A549 (cell line): ENCODE measurements around the gene KIAA0930. TPM values are rescaled to one million over a fixed set of nuclear protein-coding genes. Genes with fewer than 3 reads are reported as not detected.

Experiments
- ATAC-seq, 2 experiments: fragments of 200-7000 bp in 1 of 2; fragments of >200 bp in 1 of 2; cut with Nextera tagmentation in 1 of 2; cut with Tn5 transposase in 1 of 2; 3 replicates each; pipeline versions ENCODE4 v1.8.0 to v1.9.1; 2018 to 2020; ENCODE audit warnings: mild to moderate bottlenecking in 1 of 2, moderate library complexity in 1 of 2
- CTCF ChIA-PET: fragments of 300-600 bp; sonication (Branson Sonifier 250); formaldehyde crosslinking; extraction: SDS; loops from one replicate; lab custom pipeline; 2021; ENCODE audit warnings: antibody characterized with exemption, inconsistent platforms; lab: Yijun Ruan, JAX
- POLR2A ChIA-PET: fragments of 350-600 bp; formaldehyde crosslinking; extraction: SDS; loops from one replicate; lab custom pipeline; 2021; ENCODE audit warnings: antibody characterized with exemption, inconsistent platforms; lab: Yijun Ruan, JAX
- DNase-seq, 2 experiments: peaks; one replicate each; pipeline versions ENCODE4 v3.0.0 to v3.0.0-alpha.2; 2011 to 2016; ENCODE audit warnings: low read depth in 1 of 2, low spot score in 1 of 2
- FAIRE-seq: peaks from 2 replicates; lab custom pipeline; 2011; peaks lifted over from hg19 to GRCh38; lab: Jason Lieb, UNC
- H3K27ac ChIP-seq, 2 experiments: fragments of >200 bp; sonication (Bioruptor Twin); formaldehyde crosslinking; 3 replicates each; pipeline ENCODE4 v1.5.1; 2016 to 2017
- H3K4me1 ChIP-seq: fragments of >200 bp; sonication (Bioruptor Twin); formaldehyde crosslinking; 3 replicates; pipeline ENCODE4 v1.6.1; 2016
- H3K4me2 ChIP-seq: fragments of >200 bp; sonication (Bioruptor Twin); formaldehyde crosslinking; 3 replicates; pipeline ENCODE4 v1.6.1; 2016
- H3K4me3 ChIP-seq: fragments of >200 bp; sonication (Bioruptor Twin); formaldehyde crosslinking; 3 replicates; pipeline ENCODE4 v1.5.1; 2016
- H3K9me3 ChIP-seq: fragments of >200 bp; sonication (Bioruptor Twin); formaldehyde crosslinking; 3 replicates; pipeline ENCODE4 v1.6.1; 2016
- CBX2 ChIP-seq: fragments of 200-600 bp; sonication (generic); IDR thresholded peaks from 2 replicates; pipeline ENCODE4 v1.6.1; 2016; ENCODE audit warnings: low read depth, mild to moderate bottlenecking, borderline replicate concordance
- CBX8 ChIP-seq: fragments of 200-600 bp; sonication (generic); IDR thresholded peaks from 2 replicates; pipeline ENCODE4 v1.6.1; 2016
- EHF ChIP-seq: fragments of 250-450 bp; sonication (Bioruptor Pico); IDR thresholded peaks from 2 replicates; pipeline ENCODE4 v1.5.0; 2020; ENCODE audit warnings: mild to moderate bottlenecking
- ESRRA ChIP-seq: fragments of 150-350 bp; IDR thresholded peaks from 2 replicates; pipeline ENCODE4 v1.6.1; 2014; ENCODE audit warnings: mild to moderate bottlenecking, low read length, borderline replicate concordance
- FOSL2 ChIP-seq, 2 experiments: fragments of 450-650 bp in 1 of 2; fragments of >200 bp in 1 of 2; sonication (Bioruptor Twin) in 1 of 2; formaldehyde crosslinking; IDR thresholded peaks; 2 replicates each; pipeline versions ENCODE4 v1.5.0 to v1.6.1; 2016 to 2020; ENCODE audit warnings: mild to moderate bottlenecking in 1 of 2, moderate library complexity in 1 of 2
- FOXS1 ChIP-seq: fragments of 250-450 bp; sonication (Bioruptor Pico); IDR thresholded peaks from 2 replicates; pipeline ENCODE4 v1.5.0; 2020; ENCODE audit warnings: mild to moderate bottlenecking, moderate library complexity
- GATA3 ChIP-seq: IDR thresholded peaks from 2 replicates; pipeline ENCODE4 v1.6.1; 2012; ENCODE audit warnings: borderline replicate concordance
- HES2 ChIP-seq: fragments of >200 bp; sonication (Bioruptor Twin); formaldehyde crosslinking; IDR thresholded peaks from 2 replicates; pipeline ENCODE4 v1.6.1; 2016
- HOXB13 ChIP-seq: fragments of 250-450 bp; sonication (Bioruptor Pico); IDR thresholded peaks from 2 replicates; pipeline ENCODE4 v1.5.0; 2020; ENCODE audit warnings: low read depth, mild to moderate bottlenecking, moderate library complexity
- HOXB5 ChIP-seq: fragments of 250-450 bp; sonication (Bioruptor Pico); IDR thresholded peaks from 2 replicates; pipeline ENCODE4 v1.5.0; 2020; ENCODE audit warnings: mild to moderate bottlenecking, moderate library complexity
- JUNB ChIP-seq: fragments of >200 bp; sonication (Bioruptor Twin); formaldehyde crosslinking; IDR thresholded peaks from 2 replicates; pipeline ENCODE4 v1.6.1; 2016
- MAZ ChIP-seq: fragments of 150-350 bp; IDR thresholded peaks from 2 replicates; pipeline ENCODE4 v1.6.1; 2014; ENCODE audit warnings: antibody characterized with exemption, low read depth, low read length, borderline replicate concordance
- MYC ChIP-seq: IDR thresholded peaks from 2 replicates; pipeline ENCODE4 v1.6.1; 2012; ENCODE audit warnings: mild to moderate bottlenecking, inconsistent platforms, low read length, improper control_type of control experiment, borderline replicate concordance
- NFE2L2 ChIP-seq: fragments of 150-350 bp; conservative IDR thresholded peaks from 2 replicates; pipeline ENCODE4 v1.6.1; 2014; ENCODE audit warnings: low read length
- NPAS2 ChIP-seq: fragments of 250-450 bp; sonication (Bioruptor Pico); IDR thresholded peaks from 2 replicates; pipeline ENCODE4 v1.8.0; 2022; ENCODE audit warnings: mild to moderate bottlenecking, moderate library complexity, borderline replicate concordance
- RAD21 ChIP-seq, 2 experiments: fragments of >200 bp in 1 of 2; sonication (Bioruptor Twin) in 1 of 2; formaldehyde crosslinking in 1 of 2; IDR thresholded peaks in 1 of 2; conservative IDR thresholded peaks in 1 of 2; 2 replicates in 1 of 2; 3 replicates in 1 of 2; pipeline ENCODE4 v1.6.1; 2012 to 2018; ENCODE audit warnings: inconsistent platforms in 1 of 2
- RNF2 ChIP-seq: fragments of 200-600 bp; sonication (generic); IDR thresholded peaks from 2 replicates; pipeline ENCODE4 v1.6.1; 2016; ENCODE audit warnings: low read depth, mild to moderate bottlenecking, antibody characterized with exemption, moderate library complexity, borderline replicate concordance
- SREBF2 ChIP-seq: fragments of 450-650 bp; IDR thresholded peaks from 2 replicates; pipeline ENCODE4 v1.6.1; 2014; ENCODE audit warnings: mild to moderate bottlenecking, moderate library complexity
- ZSCAN20 ChIP-seq: fragments of 250-450 bp; sonication (Bioruptor Pico); IDR thresholded peaks from 2 replicates; pipeline ENCODE4 v1.8.0; 2022; ENCODE audit warnings: mild to moderate bottlenecking, moderate library complexity
- WGBS: methylation state at CpG from one replicate; pipeline ENCODE4 v1.1.6; 2017; ENCODE audit errors: missing lambda C conversion rate; 5-methylcytosine and 5-hydroxymethylcytosine counted together
- polyA plus RNA-seq, 4 experiments: library from polyadenylated mRNA; depleted of rRNA in 3 of 4; stranded (reverse); fragments of >200 nt; fragmentation: RNase III in 1 of 4; extraction: RNeasy Plus Mini Kit Qiagen cat#74134 plus additional on column Dnase treatment in 1 of 4; gene quantifications; 2 replicates in 3 of 4; 3 replicates in 1 of 4; pipeline ENCODE4 v1.2.3, GENCODE V29; 2011 to 2017
- TF ChIP-seq, protein P1 (sequence below): fragments of >200 bp; sonication (Bioruptor Twin); formaldehyde crosslinking; IDR thresholded peaks from 3 replicates; pipeline ENCODE4 v1.6.1; 2016
- TF ChIP-seq, protein P2 (sequence below): fragments of 150-350 bp; IDR thresholded peaks from 2 replicates; pipeline ENCODE4 v1.6.1; 2014; ENCODE audit warnings: low read depth, mild to moderate bottlenecking, low read length
- TF ChIP-seq, protein P3 (sequence below): fragments of 450-650 bp; IDR thresholded peaks from 2 replicates; pipeline ENCODE4 v1.6.1; 2014; ENCODE audit warnings: antibody characterized with exemption

KIAA0930 gene
- polyA plus RNA-seq, 2 of the 4 experiments (the other 2 are of a cell fraction), result 47.7 to 60.0 TPM

GRCh38 chr22:45271667-45272201 is 31.0 kb upstream of the KIAA0930 start:
- POLR2A ChIA-PET, result no interaction called here

DNA sequence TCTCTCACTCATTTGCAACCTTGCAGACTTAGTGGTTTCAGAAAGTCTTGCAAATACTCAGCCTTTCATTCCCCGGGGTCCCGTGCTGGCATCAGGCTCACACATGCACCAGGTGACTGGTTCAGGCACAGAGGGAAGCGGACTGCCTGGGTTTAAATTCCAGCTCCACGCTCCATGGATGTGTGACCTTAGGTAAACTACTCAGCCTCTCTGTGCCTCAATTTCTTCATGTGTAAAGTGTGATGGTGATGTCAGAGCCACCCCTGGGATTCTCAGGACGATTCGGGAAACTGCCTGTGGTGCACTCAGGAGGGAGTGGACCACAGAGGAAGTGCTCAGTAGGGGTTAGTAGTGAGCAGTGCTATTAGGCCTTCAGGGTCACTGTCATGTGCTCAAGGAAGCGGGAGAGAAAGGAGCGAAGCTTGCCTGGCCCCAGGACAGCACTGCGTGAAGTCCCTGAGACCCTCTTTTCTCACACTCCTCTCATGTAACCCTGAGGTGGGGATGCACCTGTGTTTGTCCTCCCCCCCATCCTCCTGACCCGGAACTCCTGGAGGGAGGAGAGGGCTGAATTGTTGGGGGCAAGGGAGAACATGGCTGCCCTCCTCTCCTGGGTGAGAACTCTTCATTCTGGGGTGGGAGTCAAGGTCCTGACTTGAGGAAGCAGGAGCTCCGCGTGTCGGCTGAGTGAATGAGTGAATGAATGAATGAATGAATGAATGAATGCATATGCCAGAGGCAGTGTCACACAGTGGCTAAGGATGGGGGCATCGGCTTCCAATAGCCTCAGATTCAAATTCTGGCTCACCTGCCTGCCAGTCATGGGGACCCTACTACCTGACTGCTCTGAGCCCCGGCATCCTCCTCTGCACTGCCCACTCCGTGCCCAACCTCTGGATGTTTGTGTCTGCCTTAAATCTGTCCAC is 29.7 kb upstream of the KIAA0930 start:
- TF ChIP-seq EHF (CRISPR knock-in tag), result no peak
- no peak for TF ChIP-seq CBX2
- TF ChIP-seq RNF2, result no peak
- TF ChIP-seq HES2, result no peak
- TF ChIP-seq, protein P1, sequence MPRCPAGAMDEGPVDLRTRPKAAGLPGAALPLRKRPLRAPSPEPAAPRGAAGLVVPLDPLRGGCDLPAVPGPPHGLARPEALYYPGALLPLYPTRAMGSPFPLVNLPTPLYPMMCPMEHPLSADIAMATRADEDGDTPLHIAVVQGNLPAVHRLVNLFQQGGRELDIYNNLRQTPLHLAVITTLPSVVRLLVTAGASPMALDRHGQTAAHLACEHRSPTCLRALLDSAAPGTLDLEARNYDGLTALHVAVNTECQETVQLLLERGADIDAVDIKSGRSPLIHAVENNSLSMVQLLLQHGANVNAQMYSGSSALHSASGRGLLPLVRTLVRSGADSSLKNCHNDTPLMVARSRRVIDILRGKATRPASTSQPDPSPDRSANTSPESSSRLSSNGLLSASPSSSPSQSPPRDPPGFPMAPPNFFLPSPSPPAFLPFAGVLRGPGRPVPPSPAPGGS, result no peak
- no peak for TF ChIP-seq GATA3
- TF ChIP-seq MYC, result no peak
- no peak for TF ChIP-seq NFE2L2
- no peak for TF ChIP-seq CBX8
- no peak for TF ChIP-seq FOSL2 (IDR thresholded peaks at IDR 0.05)
- TF ChIP-seq FOSL2 (CRISPR knock-in tag; IDR thresholded peaks at IDR 0.05), result no peak
- TF ChIP-seq NPAS2 (CRISPR knock-in tag), result no peak
- no peak for TF ChIP-seq HOXB5 (CRISPR knock-in tag)
- no peak for TF ChIP-seq MAZ
- TF ChIP-seq RAD21 (conservative IDR thresholded peaks at IDR 0.05 in 1 of 2, IDR thresholded peaks at IDR 0.05 in 1 of 2), result no peak
- no peak for TF ChIP-seq ZSCAN20
- no peak for TF ChIP-seq FOXS1 (CRISPR knock-in tag)
- no peak for TF ChIP-seq ESRRA
- TF ChIP-seq, protein P2, sequence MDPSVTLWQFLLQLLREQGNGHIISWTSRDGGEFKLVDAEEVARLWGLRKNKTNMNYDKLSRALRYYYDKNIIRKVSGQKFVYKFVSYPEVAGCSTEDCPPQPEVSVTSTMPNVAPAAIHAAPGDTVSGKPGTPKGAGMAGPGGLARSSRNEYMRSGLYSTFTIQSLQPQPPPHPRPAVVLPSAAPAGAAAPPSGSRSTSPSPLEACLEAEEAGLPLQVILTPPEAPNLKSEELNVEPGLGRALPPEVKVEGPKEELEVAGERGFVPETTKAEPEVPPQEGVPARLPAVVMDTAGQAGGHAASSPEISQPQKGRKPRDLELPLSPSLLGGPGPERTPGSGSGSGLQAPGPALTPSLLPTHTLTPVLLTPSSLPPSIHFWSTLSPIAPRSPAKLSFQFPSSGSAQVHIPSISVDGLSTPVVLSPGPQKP, result no peak
- no peak for TF ChIP-seq HOXB13
- no peak for TF ChIP-seq JUNB
- FAIRE-seq, result no peak
- peaks cover 4% of the 10 kb centered on the region; the same call in 1 of the 3 replicates for H3K4me1 ChIP-seq
- ATAC-seq, result no peak
- POLR2A ChIA-PET, result interaction anchor here (0.6 kb wide), 1 partner anchor 9 kb away, joined by 3 read pairs; no protein-coding TSS in a partner anchor
- no peaks in the 10 kb centered on the region for H3K9me3 ChIP-seq
- no peak for DNase-seq
- H3K27ac ChIP-seq, result no peak overlapping the region
- H3K4me2 ChIP-seq, result peak overlapping the region; percentile 94; the same call in 1 of the 3 replicates
- H3K4me3 ChIP-seq, result no peak overlapping the region
- CTCF ChIA-PET, result interaction anchor here (0.6 to 2.1 kb wide), 7 partner anchors 10 to 284 kb away, joined by 3 to 6 read pairs (median 4); no protein-coding TSS in a partner anchor
- 89% methylated on average over 15 of the region's 16 CpGs for WGBS

More at GRCh38 chr22:45271667-45272201, 31.0 kb upstream of the KIAA0930 start:
- WGBS, result 74% methylated on average over 13 of the region's 13 CpGs
- no peak for TF ChIP-seq SREBF2
- TF ChIP-seq, protein P3, sequence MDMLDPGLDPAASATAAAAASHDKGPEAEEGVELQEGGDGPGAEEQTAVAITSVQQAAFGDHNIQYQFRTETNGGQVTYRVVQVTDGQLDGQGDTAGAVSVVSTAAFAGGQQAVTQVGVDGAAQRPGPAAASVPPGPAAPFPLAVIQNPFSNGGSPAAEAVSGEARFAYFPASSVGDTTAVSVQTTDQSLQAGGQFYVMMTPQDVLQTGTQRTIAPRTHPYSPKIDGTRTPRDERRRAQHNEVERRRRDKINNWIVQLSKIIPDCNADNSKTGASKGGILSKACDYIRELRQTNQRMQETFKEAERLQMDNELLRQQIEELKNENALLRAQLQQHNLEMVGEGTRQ, result no peak
- Histone ChIP-seq H3K4me1 (peaks cover 4% of the 10 kb centered on the region; the same call in 1 of the 3 replicates), H3K4me3 (no peak overlapping the region), H3K9me3 (no peaks in the 10 kb centered on the region), H3K4me2 (no peak overlapping the region), H3K27ac (no peak overlapping the region)
- CTCF ChIA-PET, result interaction anchor here (0.8 to 1.5 kb wide), 5 partner anchors 17 to 277 kb away, joined by 3 to 6 read pairs (median 3); no protein-coding TSS in a partner anchor
- FAIRE-seq (no peak), DNase-seq (no peak), ATAC-seq (no peak)
